GM12891 (cell line): ENCODE measurements around the gene STX16.

Experiments used
- POLR2A ChIP-seq: IDR thresholded peaks from 2 replicates; pipeline ENCODE4 v1.6.1; 2011; ENCODE audit warnings: low read depth, low read length, control low read depth
- POLR2AphosphoS5 ChIP-seq: IDR thresholded peaks from 2 replicates; pipeline ENCODE4 v1.6.1; 2011; ENCODE audit warnings: low read depth, low read length, control low read depth
- TAF1 ChIP-seq: IDR thresholded peaks from 2 replicates; pipeline ENCODE4 v1.6.1; 2011; ENCODE audit warnings: low read depth, low read length, control low read depth

GRCh38 chr20:58707770-58708169, 56.7 kb downstream of the STX16 start:
- TF ChIP-seq TAF1: no peak
- TF ChIP-seq POLR2A: no peak
- no peak for TF ChIP-seq POLR2AphosphoS5
